C4-2B (cell line): ENCODE measurements around the gene MTHFR.

Experiments
- H3K27ac ChIP-seq: fragments of 450-650 bp; 2 replicates; pipeline ENCODE4 v1.5.1; 2017
- CTCF ChIP-seq: fragments of 450-650 bp; conservative IDR thresholded peaks from 2 replicates; pipeline ENCODE4 v1.5.1; 2017; ENCODE audit warnings: mild to moderate bottlenecking
- ZFX ChIP-seq: fragments of 450-650 bp; IDR thresholded peaks from 2 replicates; pipeline ENCODE4 v1.6.1; 2017

MTHFR gene

DNA sequence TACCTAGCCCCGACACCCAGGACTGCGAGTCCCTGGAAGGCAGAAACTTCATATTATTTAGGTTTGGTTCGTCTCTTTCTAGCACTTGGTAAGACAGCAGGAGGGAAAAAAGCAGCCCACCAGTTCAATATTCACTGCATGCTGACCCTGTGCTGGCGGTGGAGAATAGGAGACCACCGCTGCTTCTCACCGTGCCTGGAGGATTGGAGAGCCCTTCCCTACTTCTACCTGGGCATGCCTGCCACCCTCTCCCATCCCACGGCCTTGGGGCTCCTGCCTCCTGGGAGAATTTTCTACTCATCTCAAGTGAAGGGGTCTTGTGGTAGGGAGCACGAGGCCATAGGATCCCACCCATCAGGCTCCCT lies 5.4 kb downstream of the MTHFR start:
- H3K27ac ChIP-seq, result no peak overlapping the region
- TF ChIP-seq ZFX, result no peak
- TF ChIP-seq CTCF, result no peak

- H3K27ac ChIP-seq, result no peak overlapping the region
- TF ChIP-seq CTCF (no peak), ZFX (no peak)
Measured at GRCh38 chr1:11799896-11800295, 5.9 kb downstream of the MTHFR start.

DNA sequence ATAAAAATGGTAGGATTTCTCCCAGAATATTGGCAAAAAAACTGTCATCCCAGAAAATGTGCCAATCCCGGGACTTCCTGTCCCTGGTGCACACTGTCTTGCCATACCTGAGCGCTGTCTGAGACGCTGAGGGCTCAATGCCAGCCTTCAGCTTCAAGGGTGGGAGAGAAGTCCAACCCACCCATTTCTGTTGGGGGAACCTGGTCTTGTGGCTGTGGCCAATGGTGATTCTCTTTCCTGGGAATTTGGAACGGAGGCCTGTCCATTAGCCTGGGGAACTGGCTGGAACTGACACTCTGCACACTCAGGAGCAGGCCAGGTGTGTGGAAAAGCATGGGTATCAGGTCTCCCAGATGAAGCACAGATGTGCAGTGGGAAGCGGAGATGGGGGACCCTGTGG lies 6.7 kb downstream of the MTHFR start:
- TF ChIP-seq CTCF (no peak), ZFX (no peak)

DNA sequence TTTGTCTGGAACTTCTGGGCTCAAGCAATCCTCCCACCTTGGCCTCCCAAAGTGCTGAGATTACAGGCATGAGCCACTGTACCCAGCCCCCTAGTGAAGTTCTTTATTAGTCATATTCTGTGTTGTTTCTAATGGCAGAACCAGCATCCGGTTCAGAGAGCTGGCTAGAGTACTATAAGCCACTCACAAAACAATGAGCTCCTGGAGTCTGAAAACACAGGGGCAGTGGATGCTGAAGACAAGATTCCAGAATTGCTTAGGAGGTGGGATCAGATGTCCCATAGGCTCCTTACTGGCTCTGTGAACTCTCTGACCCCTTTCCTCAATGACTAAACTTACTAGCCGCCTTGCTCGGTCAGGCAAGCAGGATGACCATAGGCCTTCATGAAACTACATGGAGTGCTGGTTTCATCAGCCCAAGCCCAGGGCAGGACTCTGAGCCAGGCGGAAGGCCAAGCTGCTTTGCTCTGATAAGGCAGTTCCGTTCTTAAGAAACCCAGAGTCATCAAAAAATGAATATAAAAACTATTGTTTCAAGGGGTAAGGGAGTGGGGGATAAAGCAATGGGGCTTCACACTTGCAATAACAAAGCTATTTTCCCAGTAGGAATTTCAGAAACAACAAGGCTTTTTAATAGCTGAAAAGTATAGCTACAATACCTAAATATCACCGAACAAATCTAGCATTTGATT lies 8.1 kb downstream of the MTHFR start:
- H3K27ac ChIP-seq, result no peak overlapping the region
- TF ChIP-seq CTCF, result no peak
- no peak for TF ChIP-seq ZFX

More for the DNA sequence above, 6.7 kb downstream of the MTHFR start:
- H3K27ac ChIP-seq, result no peak overlapping the region

DNA sequence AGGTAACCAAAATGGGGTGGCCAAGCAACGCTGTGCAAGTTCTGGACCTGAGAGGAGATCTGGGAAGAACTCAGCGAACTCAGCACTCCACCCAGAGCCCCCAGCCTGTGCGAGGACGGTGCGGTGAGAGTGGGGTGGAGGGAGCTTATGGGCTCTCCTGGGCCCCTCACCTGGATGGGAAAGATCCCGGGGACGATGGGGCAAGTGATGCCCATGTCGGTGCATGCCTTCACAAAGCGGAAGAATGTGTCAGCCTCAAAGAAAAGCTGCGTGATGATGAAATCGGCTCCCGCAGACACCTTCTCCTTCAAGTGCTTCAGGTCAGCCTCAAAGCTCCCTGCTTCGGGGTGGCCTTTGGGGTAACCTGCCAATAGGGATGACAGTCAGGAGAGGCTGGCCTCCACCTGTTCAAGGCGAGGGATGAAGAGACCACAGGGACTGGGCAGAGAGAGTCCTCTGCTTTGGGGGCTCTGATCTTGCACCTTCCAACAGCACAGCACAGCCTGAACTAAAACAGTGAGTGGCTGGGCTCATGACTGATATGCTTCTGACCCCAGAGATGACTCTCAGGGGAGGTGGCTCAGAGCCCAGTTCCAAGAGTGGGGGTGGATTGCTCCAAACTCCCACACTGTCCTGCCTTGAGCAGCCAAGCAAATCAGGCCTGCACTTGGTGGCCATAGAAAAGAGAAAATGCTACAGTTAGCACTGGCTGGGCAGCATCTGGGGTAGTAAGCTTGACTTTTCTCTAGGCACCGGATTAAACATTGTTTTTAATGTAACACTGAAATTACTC lies 9.5 kb downstream of the MTHFR start:
- TF ChIP-seq ZFX (no peak), CTCF (no peak)
- no peak overlapping the region for H3K27ac ChIP-seq

DNA sequence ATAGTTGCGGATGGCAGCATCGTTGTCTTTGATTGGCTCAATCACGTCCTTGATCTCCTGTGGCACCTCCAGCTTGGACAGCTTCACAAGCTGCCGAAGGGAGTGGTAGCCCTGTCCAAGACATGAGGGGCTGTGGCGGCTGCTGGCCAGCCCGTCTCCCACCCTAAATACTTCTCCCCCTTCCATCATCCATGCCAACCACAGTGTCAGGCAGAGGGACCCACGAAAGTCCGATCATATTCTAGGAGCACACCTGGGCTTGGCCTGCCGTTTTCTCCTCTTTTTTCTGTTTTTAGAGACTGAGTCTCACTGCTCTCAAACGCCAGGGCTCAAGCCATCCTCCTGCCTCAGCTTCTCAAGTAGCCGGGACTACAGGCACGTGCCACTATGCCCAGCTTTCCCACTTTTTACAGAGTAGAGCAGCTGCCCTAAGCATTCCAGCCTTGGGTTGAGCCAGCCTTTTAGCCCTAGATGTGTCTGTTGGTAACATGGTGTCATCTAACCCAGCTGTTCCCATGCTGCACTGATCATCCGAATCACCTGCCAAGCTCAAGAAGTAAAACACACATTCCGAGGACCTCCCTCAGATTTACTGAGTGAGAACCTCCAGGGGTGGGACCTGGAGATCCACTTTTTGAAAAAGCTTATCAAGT lies 10.4 kb downstream of the MTHFR start:
- no peak overlapping the region for H3K27ac ChIP-seq
- no peak for TF ChIP-seq ZFX
- no peak for TF ChIP-seq CTCF
